ENCODE data around the gene CCDC6.

DNA sequence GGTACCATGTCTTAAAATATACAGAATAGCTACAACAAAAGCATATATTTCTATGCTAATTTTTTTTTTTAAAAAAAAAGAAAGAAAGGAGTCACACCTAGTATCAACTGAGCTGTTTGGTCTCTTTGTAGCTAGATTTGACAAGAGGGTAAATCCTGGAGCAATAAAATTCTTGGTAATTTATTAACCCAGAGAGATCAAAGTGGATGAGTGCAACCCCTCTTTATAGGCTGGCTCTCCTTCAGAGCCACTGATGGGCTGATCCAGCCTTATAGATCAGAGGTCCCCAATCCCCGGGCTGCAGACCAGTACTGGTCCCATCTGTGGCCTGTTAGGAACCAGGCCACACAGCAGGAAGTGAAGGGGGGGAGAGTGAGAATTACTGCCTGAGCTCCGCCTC, 133.3 kb downstream of the CCDC6 start:
- TF ChIP-seq POLR2AphosphoS5 (IDR thresholded peaks at IDR 0.05; ENCODE audit: low read depth, low read length), result no peak
- TF ChIP-seq, protein P1, sequence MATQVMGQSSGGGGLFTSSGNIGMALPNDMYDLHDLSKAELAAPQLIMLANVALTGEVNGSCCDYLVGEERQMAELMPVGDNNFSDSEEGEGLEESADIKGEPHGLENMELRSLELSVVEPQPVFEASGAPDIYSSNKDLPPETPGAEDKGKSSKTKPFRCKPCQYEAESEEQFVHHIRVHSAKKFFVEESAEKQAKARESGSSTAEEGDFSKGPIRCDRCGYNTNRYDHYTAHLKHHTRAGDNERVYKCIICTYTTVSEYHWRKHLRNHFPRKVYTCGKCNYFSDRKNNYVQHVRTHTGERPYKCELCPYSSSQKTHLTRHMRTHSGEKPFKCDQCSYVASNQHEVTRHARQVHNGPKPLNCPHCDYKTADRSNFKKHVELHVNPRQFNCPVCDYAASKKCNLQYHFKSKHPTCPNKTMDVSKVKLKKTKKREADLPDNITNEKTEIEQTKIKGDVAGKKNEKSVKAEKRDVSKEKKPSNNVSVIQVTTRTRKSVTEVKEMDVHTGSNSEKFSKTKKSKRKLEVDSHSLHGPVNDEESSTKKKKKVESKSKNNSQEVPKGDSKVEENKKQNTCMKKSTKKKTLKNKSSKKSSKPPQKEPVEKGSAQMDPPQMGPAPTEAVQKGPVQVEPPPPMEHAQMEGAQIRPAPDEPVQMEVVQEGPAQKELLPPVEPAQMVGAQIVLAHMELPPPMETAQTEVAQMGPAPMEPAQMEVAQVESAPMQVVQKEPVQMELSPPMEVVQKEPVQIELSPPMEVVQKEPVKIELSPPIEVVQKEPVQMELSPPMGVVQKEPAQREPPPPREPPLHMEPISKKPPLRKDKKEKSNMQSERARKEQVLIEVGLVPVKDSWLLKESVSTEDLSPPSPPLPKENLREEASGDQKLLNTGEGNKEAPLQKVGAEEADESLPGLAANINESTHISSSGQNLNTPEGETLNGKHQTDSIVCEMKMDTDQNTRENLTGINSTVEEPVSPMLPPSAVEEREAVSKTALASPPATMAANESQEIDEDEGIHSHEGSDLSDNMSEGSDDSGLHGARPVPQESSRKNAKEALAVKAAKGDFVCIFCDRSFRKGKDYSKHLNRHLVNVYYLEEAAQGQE (IDR thresholded peaks at IDR 0.05; ENCODE audit: insufficient read depth in 1 of 2, low read depth in 2 of 2, low read length in 2 of 2), result no peak
- TF ChIP-seq TAF1 (IDR thresholded peaks at IDR 0.05; ENCODE audit: borderline replicate concordance, insufficient read depth, low read length), result no peak
- TF ChIP-seq SIN3A (IDR thresholded peaks at IDR 0.05; ENCODE audit: borderline replicate concordance, insufficient read depth, low read length), result no peak
- TF ChIP-seq FOXP2 (optimal IDR thresholded peaks at IDR 0.05; ENCODE audit: borderline replicate concordance, extremely low read depth, extremely low read length, insufficient read depth), result no peak

Measured in PFSK-1 (cell line).